H9 (cell line): ENCODE data around the gene MRPL51. TPM values are rescaled to one million over a fixed set of nuclear protein-coding genes. Genes with fewer than 3 reads are reported as not detected.

Experiments
- DNase-seq: peaks from one replicate; pipeline ENCODE4 v3.0.0-alpha.2; 2017
- H2AFZ ChIP-seq: one replicate; pipeline ENCODE4 v1.6.1; 2013; ENCODE audit warnings: mild to moderate bottlenecking, low read length, control low read depth, moderate library complexity
- H2AK5ac ChIP-seq: 2 replicates; pipeline ENCODE4 v1.6.1; 2013; ENCODE audit warnings: low read length, control low read depth, mixed read lengths; ENCODE audit not compliant: insufficient read length
- H2BK120ac ChIP-seq: one replicate; pipeline ENCODE4 v1.6.1; 2013; ENCODE audit warnings: low read depth, mild to moderate bottlenecking, low read length, control low read depth, inconsistent platforms; ENCODE audit not compliant: poor library complexity, severe bottlenecking
- H2BK12ac ChIP-seq: 2 replicates; pipeline ENCODE4 v1.6.1; 2013; ENCODE audit warnings: low read length, control low read depth, mixed read lengths, low read depth; ENCODE audit not compliant: insufficient read length
- H2BK15ac ChIP-seq: 2 replicates; pipeline ENCODE4 v1.6.1; 2013; ENCODE audit warnings: low read depth, low read length, control low read depth
- H2BK20ac ChIP-seq: one replicate; pipeline ENCODE4 v1.6.1; 2013; ENCODE audit warnings: low read depth, mild to moderate bottlenecking, low read length, control low read depth, inconsistent platforms; ENCODE audit not compliant: poor library complexity, severe bottlenecking
- H2BK5ac ChIP-seq: 2 replicates; pipeline ENCODE4 v1.6.1; 2013; ENCODE audit warnings: low read length, control low read depth, mixed read lengths; ENCODE audit not compliant: insufficient read length
- H3K14ac ChIP-seq: 2 replicates; pipeline ENCODE4 v1.6.1; 2013; ENCODE audit warnings: low read length, control low read depth; ENCODE audit not compliant: insufficient read depth
- H3K18ac ChIP-seq: 2 replicates; pipeline ENCODE4 v1.6.1; 2013; ENCODE audit warnings: low read depth, mild to moderate bottlenecking, mixed read lengths, low read length, control low read depth; ENCODE audit not compliant: insufficient read length
- H3K23ac ChIP-seq: 2 replicates; pipeline ENCODE4 v1.6.1; 2013; ENCODE audit warnings: low read length, control low read depth, mixed read lengths, low read depth; ENCODE audit not compliant: insufficient read length
- H3K23me2 ChIP-seq: 2 replicates; pipeline ENCODE4 v1.6.1; 2013; ENCODE audit warnings: low read depth, mild to moderate bottlenecking, mixed read lengths, low read length, control low read depth; ENCODE audit not compliant: insufficient read length, poor library complexity, severe bottlenecking
- H3K27ac ChIP-seq: 2 replicates; pipeline ENCODE4 v1.5.1; 2013; ENCODE audit warnings: low read length, control low read depth, mixed read lengths, low read depth; ENCODE audit not compliant: insufficient read length
- H3K27me3 ChIP-seq: 2 replicates; pipeline ENCODE4 v1.6.1; 2013; ENCODE audit warnings: low read length, control low read depth, inconsistent platforms; ENCODE audit not compliant: insufficient read depth
- H3K4ac ChIP-seq: 2 replicates; pipeline ENCODE4 v1.6.1; 2013; ENCODE audit warnings: low read depth, mild to moderate bottlenecking, control low read depth, inconsistent platforms, low read length, moderate library complexity
- H3K4me1 ChIP-seq: 2 replicates; pipeline ENCODE4 v1.6.1; 2013; ENCODE audit warnings: low read length, control low read depth, inconsistent platforms; ENCODE audit not compliant: insufficient read depth
- H3K4me2 ChIP-seq: 2 replicates; pipeline ENCODE4 v1.6.1; 2013; ENCODE audit warnings: low read length, control low read depth, mixed read lengths; ENCODE audit not compliant: insufficient read length, insufficient read depth
- H3K56ac ChIP-seq: 2 replicates; pipeline ENCODE4 v1.6.1; 2013; ENCODE audit warnings: low read depth, mild to moderate bottlenecking, mixed read lengths, low read length, control low read depth; ENCODE audit not compliant: insufficient read length
- H3K79me1 ChIP-seq: 2 replicates; pipeline ENCODE4 v1.6.1; 2013; ENCODE audit warnings: low read depth, mild to moderate bottlenecking, moderate library complexity, low read length, control low read depth, inconsistent platforms; ENCODE audit not compliant: insufficient read depth, poor library complexity, severe bottlenecking
- H3K79me2 ChIP-seq: 2 replicates; pipeline ENCODE4 v1.6.1; 2013; ENCODE audit warnings: low read length, control low read depth, inconsistent platforms; ENCODE audit not compliant: insufficient read depth
- H3K9ac ChIP-seq: 2 replicates; pipeline ENCODE4 v1.6.1; 2013; ENCODE audit warnings: low read length, control low read depth, mixed read lengths; ENCODE audit not compliant: insufficient read length; ENCODE audit errors: extremely low read depth
- H3K9me3 ChIP-seq: one replicate; pipeline ENCODE4 v1.6.1; 2013; ENCODE audit warnings: low read depth, low read length, inconsistent platforms; ENCODE audit not compliant: control insufficient read depth
- H3T11ph ChIP-seq: one replicate; pipeline ENCODE4 v1.6.1; 2013; ENCODE audit warnings: mild to moderate bottlenecking, low read length, control low read depth, inconsistent platforms
- H4K20me1 ChIP-seq: one replicate; pipeline ENCODE4 v1.6.1; 2013; ENCODE audit not compliant: control insufficient read depth, insufficient read length, insufficient read depth
- H4K5ac ChIP-seq: 2 replicates; pipeline ENCODE4 v1.6.1; 2013; ENCODE audit warnings: low read depth, mild to moderate bottlenecking, mixed read lengths, low read length, control low read depth; ENCODE audit not compliant: insufficient read length
- H4K8ac ChIP-seq: replicated peaks from 2 replicates; pipeline ENCODE4 v1.6.1; 2013; ENCODE audit warnings: low read length, control low read depth, mixed read lengths, low read depth; ENCODE audit not compliant: insufficient read length
- H4K91ac ChIP-seq: 2 replicates; pipeline ENCODE4 v1.6.1; 2013; ENCODE audit warnings: low read depth, mild to moderate bottlenecking, moderate library complexity, mixed read lengths, low read length, control low read depth; ENCODE audit not compliant: insufficient read length
- H3K27ac Mint-ChIP-seq, 3 experiments: 2 replicates in 2 of 3; 3 replicates in 1 of 3; pipeline ENCODE4 v1.8.0; 2020 to 2021; ENCODE audit warnings: mixed read lengths in 3 of 3, mild to moderate bottlenecking in 1 of 3, moderate library complexity in 1 of 3
- H3K27me3 Mint-ChIP-seq: 2 replicates; pipeline ENCODE4 v1.8.0; 2021; ENCODE audit warnings: low read depth, mild to moderate bottlenecking, moderate library complexity, mixed read lengths
- H3K36me3 Mint-ChIP-seq, 3 experiments: 2 replicates in 2 of 3; 3 replicates in 1 of 3; pipeline ENCODE4 v1.8.0; 2020 to 2021; ENCODE audit warnings: low read depth in 3 of 3, mixed read lengths in 3 of 3; ENCODE audit not compliant: insufficient read depth in 1 of 3
- H3K4me1 Mint-ChIP-seq, 2 experiments: 2 replicates each; pipeline ENCODE4 v1.8.0; 2020; ENCODE audit warnings: mixed read lengths in 2 of 2
- H3K4me3 Mint-ChIP-seq, 2 experiments: 2 replicates in 1 of 2; 3 replicates in 1 of 2; pipeline ENCODE4 v1.8.0; 2020 to 2021; ENCODE audit warnings: mild to moderate bottlenecking in 2 of 2, mixed read lengths in 2 of 2, moderate library complexity in 1 of 2
- H3K9me3 Mint-ChIP-seq, 2 experiments: 2 replicates in 1 of 2; 3 replicates in 1 of 2; pipeline ENCODE4 v1.8.0; 2020; ENCODE audit warnings: mild to moderate bottlenecking in 2 of 2, mixed read lengths in 2 of 2, moderate library complexity in 1 of 2
- CTCF ChIP-seq: fragments of 200-600 bp; sonication (generic); conservative IDR thresholded peaks from 3 replicates; pipeline ENCODE4 v1.8.0; 2021; ENCODE audit warnings: antibody characterized with exemption, mild to moderate bottlenecking
- WGBS: extraction: QIAGEN DNeasy Blood & Tissue Kit; methylation state at CpG from one replicate; pipeline ENCODE4 v1.1.7; 2013; ENCODE audit warnings: missing lambda C conversion rate, low lambda C conversion rate, mixed read lengths; ENCODE audit not compliant: insufficient read length; ENCODE audit errors: extremely low coverage; 5-methylcytosine and 5-hydroxymethylcytosine counted together
- total RNA-seq: library from RNA; stranded (reverse); gene quantifications from 2 replicates; pipeline ENCODE4 v1.2.1, GENCODE V29; 2021

The MRPL51 gene
- total RNA-seq, 1 experiment from 2014 or later = 329 TPM

- no peaks in the 10 kb centered on the region for H3K27me3 Mint-ChIP-seq
- DNase-seq = no peak
- no peak overlapping the region for H3K4ac ChIP-seq
These were observed 30.6 kb upstream of the MRPL51 start for GRCh38 chr12:6523708-6524107.

More at GRCh38 chr12:6523708-6524107, 30.6 kb upstream of the MRPL51 start:
- H3K9me3 ChIP-seq = no peaks in the 10 kb centered on the region
- no peak overlapping the region for H3K4me2 ChIP-seq
- H3K79me1 ChIP-seq = no peaks in the 10 kb centered on the region
- H4K5ac ChIP-seq = no peak overlapping the region
- no peaks in the 10 kb centered on the region for H3K4me1 ChIP-seq
- no peak overlapping the region for H3K9ac ChIP-seq
- no peak overlapping the region for H3K23ac ChIP-seq
- WGBS = no CpG with 5 or more reads among the region's 3 CpGs
- Mint-ChIP-seq H3K4me1 (peaks cover 0 to 3% of the 10 kb centered on the region in 2 experiments; a peak in 1 of 4 replicates), H3K27ac (peak overlapping the region in 1 of 3 experiments; percentile 52; a peak in 2 of 7 replicates), H3K4me3 (no peak overlapping the region), H3K36me3 (peaks cover 54 to 94% (median 92%) of the 10 kb centered on the region in 3 experiments; a peak in 6 of 7 replicates), H3K9me3 (no peaks in the 10 kb centered on the region)
- no peak overlapping the region for H2BK5ac ChIP-seq
- H2AFZ ChIP-seq = no peak overlapping the region
- no peak overlapping the region for H3K56ac ChIP-seq
- TF ChIP-seq CTCF = no peak
- no peak overlapping the region for H2AK5ac ChIP-seq
- no peaks in the 10 kb centered on the region for H3K23me2 ChIP-seq
- no peaks in the 10 kb centered on the region for H4K20me1 ChIP-seq
- no peak overlapping the region for H2BK120ac ChIP-seq
- no peak overlapping the region for H4K91ac ChIP-seq
- H2BK20ac ChIP-seq = no peak overlapping the region
- H4K8ac ChIP-seq = no peak overlapping the region
- no peak overlapping the region for H3T11ph ChIP-seq
- no peaks in the 10 kb centered on the region for H3K27me3 ChIP-seq
- H2BK15ac ChIP-seq = no peak overlapping the region
- no peak overlapping the region for H3K14ac ChIP-seq
- no peak overlapping the region for H3K27ac ChIP-seq
- no peaks in the 10 kb centered on the region for H3K79me2 ChIP-seq
- no peak overlapping the region for H3K18ac ChIP-seq
- H2BK12ac ChIP-seq = no peak overlapping the region
